H1 (cell line): ENCODE data around the gene WWP2. TPM values are rescaled to one million over a fixed set of nuclear protein-coding genes. Genes with fewer than 3 reads are reported as not detected.

Experiments used
- CTCF ChIA-PET: fragments of 300-600 bp; sonication (Branson Sonifier 250); formaldehyde crosslinking; loops from one replicate; lab custom pipeline; 2021; ENCODE audit not compliant: partially characterized antibody; lab: Charles Lee
- POLR2A ChIA-PET: fragments of 300-600 bp; sonication (Branson Sonifier 250); formaldehyde crosslinking; loops from one replicate; lab custom pipeline; 2021; ENCODE audit warnings: inconsistent platforms; ENCODE audit not compliant: partially characterized antibody; lab: Charles Lee
- DNase-seq, 2 experiments: peaks; one replicate each; pipeline versions ENCODE4 v3.0.0 to v3.0.0-alpha.2; 2010 to 2022; ENCODE audit warnings: low spot score in 2 of 2, low read depth in 1 of 2, mixed read lengths in 1 of 2
- FAIRE-seq: peaks from 2 replicates; lab custom pipeline; 2011; peaks lifted over from hg19 to GRCh38; lab: Jason Lieb, UNC
- H2AFZ ChIP-seq: 2 replicates; pipeline ENCODE4 v1.8.1; 2012; ENCODE audit warnings: low read length, inconsistent platforms
- H2AK5ac ChIP-seq: 2 replicates; pipeline ENCODE4 v1.6.1; 2013; ENCODE audit warnings: low read depth, low read length
- H2BK120ac ChIP-seq: replicated peaks from 2 replicates; pipeline ENCODE3; 2013; ENCODE audit warnings: low read depth, low read length, inconsistent platforms
- H2BK12ac ChIP-seq: 2 replicates; pipeline ENCODE4 v1.6.1; 2013; ENCODE audit warnings: low read depth, low read length
- H2BK15ac ChIP-seq: 2 replicates; pipeline ENCODE4 v1.6.1; 2013; ENCODE audit warnings: low read length
- H2BK20ac ChIP-seq: 2 replicates; pipeline ENCODE4 v1.6.1; 2013; ENCODE audit warnings: low read length
- H2BK5ac ChIP-seq: 2 replicates; pipeline ENCODE4 v1.6.1; 2013; ENCODE audit warnings: low read depth, low read length
- H3K14ac ChIP-seq: 2 replicates; pipeline ENCODE4 v1.6.1; 2013; ENCODE audit warnings: inconsistent platforms; ENCODE audit not compliant: insufficient read length
- H3K18ac ChIP-seq: 2 replicates; pipeline ENCODE4 v1.6.1; 2013; ENCODE audit warnings: low read length; ENCODE audit errors: extremely low read depth
- H3K23ac ChIP-seq: 2 replicates; pipeline ENCODE4 v1.6.1; 2013; ENCODE audit warnings: inconsistent platforms; ENCODE audit not compliant: insufficient read length
- H3K23me2 ChIP-seq: 2 replicates; pipeline ENCODE4 v1.6.1; 2013; ENCODE audit warnings: low read depth, low read length
- H3K27ac ChIP-seq: 2 replicates; pipeline ENCODE4 v1.6.1; 2011; ENCODE audit warnings: low read depth, low read length, inconsistent platforms
- H3K27me3 ChIP-seq, 4 experiments: replicated peaks in 1 of 4; 1 replicate in 1 of 4; 2 replicates in 3 of 4; pipeline versions ENCODE4 v1.6.1 to v1.8.1; 2011 to 2013; ENCODE audit warnings: low read length in 3 of 4, mild to moderate bottlenecking in 3 of 4, inconsistent platforms in 2 of 4, mixed read lengths in 2 of 4, moderate library complexity in 1 of 4; ENCODE audit not compliant: control insufficient read depth in 3 of 4, insufficient read depth in 3 of 4; ENCODE audit errors: extremely low read depth in 1 of 4
- H3K36me3 ChIP-seq, 4 experiments: 2 replicates each; pipeline versions ENCODE4 v1.6.1 to v1.8.1; 2011 to 2013; ENCODE audit warnings: mild to moderate bottlenecking in 4 of 4, low read length in 3 of 4, moderate library complexity in 2 of 4, control low read depth in 1 of 4, inconsistent platforms in 1 of 4; ENCODE audit not compliant: insufficient read depth in 4 of 4, control insufficient read depth in 2 of 4
- H3K4ac ChIP-seq: replicated peaks from 2 replicates; pipeline ENCODE3; 2013; ENCODE audit warnings: low read length, low read depth, mixed read lengths, inconsistent platforms; ENCODE audit not compliant: insufficient read length
- H3K4me1 ChIP-seq, 4 experiments: replicated peaks in 1 of 4; 1 replicate in 1 of 4; 2 replicates in 3 of 4; pipeline versions ENCODE4 v1.6.1 to v1.8.1; 2011 to 2013; ENCODE audit warnings: low read length in 3 of 4, inconsistent platforms in 2 of 4, mixed read lengths in 1 of 4; ENCODE audit not compliant: insufficient read depth in 4 of 4, control insufficient read depth in 3 of 4
- H3K4me2 ChIP-seq, 2 experiments: 2 replicates each; pipeline versions ENCODE4 v1.6.1 to v1.8.1; 2011 to 2013; ENCODE audit warnings: low read depth in 2 of 2, low read length in 2 of 2, control low read depth in 1 of 2, inconsistent platforms in 1 of 2, mild to moderate bottlenecking in 1 of 2; ENCODE audit not compliant: insufficient read depth in 1 of 2
- H3K4me3 ChIP-seq, 4 experiments: fragments of 200-600, 300-600 bp in 1 of 4; sonication (generic), shearing (Covaris generic), sonication (Bioruptor Twin) in 1 of 4; 2 replicates each; pipeline versions ENCODE4 v1.5.1 to v1.8.1; 2011 to 2016; ENCODE audit warnings: low read length in 4 of 4, low read depth in 3 of 4, control low read depth in 2 of 4, inconsistent platforms in 2 of 4, mild to moderate bottlenecking in 2 of 4, mixed read lengths in 1 of 4, moderate library complexity in 1 of 4; ENCODE audit not compliant: insufficient read depth in 2 of 4; ENCODE audit errors: extremely low read depth in 1 of 4
- H3K56ac ChIP-seq: replicated peaks from 2 replicates; pipeline ENCODE3; 2013; ENCODE audit warnings: low read depth, mild to moderate bottlenecking, mixed read lengths, low read length, inconsistent platforms; ENCODE audit not compliant: insufficient read length
- H3K79me1 ChIP-seq: 2 replicates; pipeline ENCODE4 v1.6.1; 2013; ENCODE audit warnings: low read depth, low read length, control low read depth
- H3K79me2 ChIP-seq, 2 experiments: 2 replicates each; pipeline versions ENCODE4 v1.6.1 to v1.8.1; 2012 to 2013; ENCODE audit warnings: low read length in 2 of 2, mild to moderate bottlenecking in 2 of 2, inconsistent platforms in 1 of 2; ENCODE audit not compliant: insufficient read depth in 2 of 2, control insufficient read depth in 1 of 2
- H3K9ac ChIP-seq, 4 experiments: replicated peaks in 1 of 4; 1 replicate in 1 of 4; 2 replicates in 3 of 4; pipeline versions ENCODE4 v1.6.1 to v1.8.1; 2011 to 2013; ENCODE audit warnings: low read depth in 3 of 4, low read length in 3 of 4, control low read depth in 2 of 4, mild to moderate bottlenecking in 2 of 4, moderate library complexity in 2 of 4, inconsistent platforms in 1 of 4; ENCODE audit errors: extremely low read depth in 1 of 4
- H3K9me3 ChIP-seq, 2 experiments: 2 replicates each; pipeline versions ENCODE4 v1.6.1 to v1.8.1; 2012 to 2013; ENCODE audit warnings: mild to moderate bottlenecking in 2 of 2, moderate library complexity in 2 of 2, control low read depth in 1 of 2, inconsistent platforms in 1 of 2, low read depth in 1 of 2, low read length in 1 of 2, mixed read lengths in 1 of 2; ENCODE audit not compliant: insufficient read depth in 2 of 2
- H4K20me1 ChIP-seq, 2 experiments: replicated peaks in 1 of 2; 2 replicates each; pipeline versions ENCODE3 to v1.8.1; 2011 to 2013; ENCODE audit warnings: inconsistent platforms in 2 of 2, low read length in 2 of 2, mild to moderate bottlenecking in 1 of 2; ENCODE audit not compliant: insufficient read depth in 2 of 2, control insufficient read depth in 1 of 2
- H4K5ac ChIP-seq: 2 replicates; pipeline ENCODE4 v1.6.1; 2013; ENCODE audit warnings: low read length, low read depth, mixed read lengths, inconsistent platforms; ENCODE audit not compliant: insufficient read length
- H4K8ac ChIP-seq: 2 replicates; pipeline ENCODE4 v1.8.0; 2013; ENCODE audit warnings: mild to moderate bottlenecking, moderate library complexity, low read length, inconsistent platforms; ENCODE audit not compliant: insufficient read depth; ENCODE audit errors: extremely low read depth
- H4K91ac ChIP-seq: replicated peaks from 2 replicates; pipeline ENCODE3; 2013; ENCODE audit warnings: low read length, mixed read lengths, inconsistent platforms; ENCODE audit not compliant: insufficient read length
- CEBPB ChIP-seq: IDR thresholded peaks from 2 replicates; pipeline ENCODE4 v1.6.1; 2012; ENCODE audit warnings: low read depth, low read length
- CHD1 ChIP-seq: IDR thresholded peaks from 2 replicates; pipeline ENCODE4 v1.6.1; 2012; ENCODE audit warnings: low read depth, low read length, improper control_type of control experiment
- EP300 ChIP-seq, 2 experiments: IDR thresholded peaks; 1 replicate in 1 of 2; 2 replicates in 1 of 2; pipeline ENCODE4 v1.6.1; 2011 to 2012; ENCODE audit warnings: low read depth in 2 of 2, low read length in 2 of 2, mild to moderate bottlenecking in 2 of 2, borderline replicate concordance in 1 of 2, inconsistent platforms in 1 of 2, moderate library complexity in 1 of 2
- KDM1A ChIP-seq: fragments of 200-600, 300-600 bp; sonication (generic); IDR thresholded peaks from 2 replicates; pipeline ENCODE4 v1.7.1; 2016; ENCODE audit warnings: mild to moderate bottlenecking, low read length, borderline replicate concordance
- NRF1 ChIP-seq: IDR thresholded peaks from 2 replicates; pipeline ENCODE4 v1.6.1; 2011; ENCODE audit warnings: mild to moderate bottlenecking, low read depth, low read length, improper control_type of control experiment
- RBBP5 ChIP-seq: IDR thresholded peaks from 2 replicates; pipeline ENCODE4 v1.7.1; 2012; ENCODE audit warnings: low read depth, mild to moderate bottlenecking, inconsistent platforms, low read length, moderate library complexity, borderline replicate concordance
- SIN3A ChIP-seq, 2 experiments: IDR thresholded peaks in 1 of 2; conservative IDR thresholded peaks in 1 of 2; 2 replicates each; pipeline ENCODE4 v1.6.1; 2011 to 2012; ENCODE audit warnings: low read length in 2 of 2, improper control_type of control experiment in 1 of 2, low read depth in 1 of 2, mild to moderate bottlenecking in 1 of 2
- SUZ12 ChIP-seq: fragments of 200-600 bp; sonication (generic); IDR thresholded peaks from 2 replicates; pipeline ENCODE4 v1.6.1; 2012; ENCODE audit warnings: mild to moderate bottlenecking, inconsistent platforms, low read length, moderate library complexity, mixed read lengths
- TAF1 ChIP-seq: IDR thresholded peaks from 2 replicates; pipeline ENCODE4 v1.6.1; 2011; ENCODE audit warnings: mild to moderate bottlenecking, low read depth, low read length
- TAF7 ChIP-seq: optimal IDR thresholded peaks from 2 replicates; pipeline ENCODE3; 2011; ENCODE audit warnings: low read depth, mild to moderate bottlenecking, inconsistent platforms, low read length, moderate library complexity, borderline replicate concordance
- WGBS, 2 experiments: shearing (Covaris generic) in 1 of 2; methylation state at CpG; one replicate each; pipeline versions ENCODE4 v1.1.6 to v1.1.7; 2013 to 2015; ENCODE audit warnings: low lambda C conversion rate in 2 of 2, mixed read lengths in 2 of 2, inconsistent platforms in 1 of 2, low coverage in 1 of 2, missing lambda C conversion rate in 1 of 2; ENCODE audit not compliant: insufficient replicate concordance in 2 of 2, insufficient coverage in 1 of 2, insufficient read length in 1 of 2; ENCODE audit errors: extremely low coverage in 1 of 2, missing lambda C conversion rate in 1 of 2; 5-methylcytosine and 5-hydroxymethylcytosine counted together
- polyA plus RNA-seq, 7 experiments: library from polyadenylated mRNA; depleted of rRNA in 3 of 7; stranded (reverse) in 5 of 7; unstranded in 2 of 7; fragments of >200 nt in 5 of 7; fragments of 200-250 nt in 2 of 7; gene quantifications; 1 replicate in 5 of 7; 2 replicates in 1 of 7; 4 replicates in 1 of 7; pipeline versions ENCODE4 v1.2.1 to v1.2.3, GENCODE V29; 2011 to 2013; ENCODE audit warnings: missing spikeins in 2 of 7, mixed read lengths in 2 of 7
- total RNA-seq: library from RNA; stranded (reverse); fragmentation: NEBNext Ultra II Directional; extraction: Animal tissue kit (Norgen Biotek cat#: 25700); gene quantifications from 2 replicates; pipeline ENCODE4 v1.2.1, GENCODE V29; 2021
- TF ChIP-seq, protein P1 (sequence below): IDR thresholded peaks from 2 replicates; pipeline ENCODE4 v1.6.1; 2012; ENCODE audit warnings: inconsistent platforms

The WWP2 gene
- total and polyA plus RNA-seq, 2 of the 8 experiments (the other 6 are each of a cell fraction or from before 2014, with no cell fraction given): 14.1 to 42.2 TPM

DNA sequence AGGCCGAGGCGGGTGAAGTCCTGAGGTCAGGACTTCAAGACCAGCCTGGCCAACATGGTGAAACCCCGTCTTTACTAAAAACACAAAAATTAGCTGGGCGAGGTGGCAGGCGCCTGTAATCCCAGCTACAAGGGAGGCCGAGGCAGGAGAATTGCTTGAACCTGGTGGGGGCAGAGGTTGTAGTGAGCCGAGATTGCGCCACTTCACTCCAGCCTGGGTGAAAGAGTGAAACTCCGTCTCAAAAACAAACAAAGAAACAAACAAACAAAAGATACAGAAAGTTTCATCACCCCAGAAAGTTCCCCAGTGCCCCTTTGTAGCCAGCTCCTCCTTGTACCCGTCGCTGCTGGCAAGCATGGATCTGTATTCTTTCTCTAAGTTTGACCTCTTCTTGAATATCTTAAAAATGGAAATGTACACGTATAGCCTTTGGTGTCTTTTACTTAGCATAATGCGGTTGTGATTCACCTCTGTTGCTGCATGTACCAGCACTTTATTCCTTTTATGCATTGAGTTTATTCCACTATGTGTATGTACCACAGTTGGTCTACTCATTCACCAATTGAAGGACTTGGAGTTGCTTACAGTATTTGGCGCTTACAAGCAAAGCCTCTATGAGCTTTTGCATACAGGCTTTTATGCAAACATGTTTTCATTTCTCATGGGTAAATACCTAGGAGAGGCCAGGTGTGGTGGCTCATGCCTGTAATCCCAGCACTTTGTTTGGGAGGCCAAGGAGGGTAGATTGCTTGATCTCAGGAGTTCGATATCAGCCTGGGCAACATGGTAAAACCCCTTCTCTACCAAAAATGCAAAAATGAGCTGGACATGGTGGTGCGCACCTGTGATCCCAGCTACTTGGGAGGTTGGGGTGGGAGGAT, 101.5 kb downstream of the WWP2 start:
- no peak overlapping the region for H4K91ac ChIP-seq
- H3K9ac ChIP-seq: no peak overlapping the region
- no peak overlapping the region for H2AK5ac ChIP-seq
- no peak overlapping the region for H3K18ac ChIP-seq
- H3K14ac ChIP-seq: no peak overlapping the region
- no peak overlapping the region for H3K4ac ChIP-seq
- H3K4me2 ChIP-seq: no peak overlapping the region
- H2AFZ ChIP-seq: no peak overlapping the region
- no peaks in the 10 kb centered on the region; the same call in 1 of the 2 replicates for H3K23me2 ChIP-seq
- no peaks in the 10 kb centered on the region for H4K20me1 ChIP-seq
- no peak for DNase-seq
- no peaks in the 10 kb centered on the region; the same call in 1 of the 2 replicates for H3K79me1 ChIP-seq
- no peaks in the 10 kb centered on the region; a peak in 1 of 8 replicates for H3K36me3 ChIP-seq
- H3K9me3 ChIP-seq: no peaks in the 10 kb centered on the region
- H3K27me3 ChIP-seq: no peaks in the 10 kb centered on the region
- CTCF ChIA-PET: interaction anchor here (1.0 to 8.4 kb wide), 3 partner anchors 22 to 68 kb away, joined by 3 to 54 read pairs (median 7); no protein-coding TSS in a partner anchor
- H3K27ac ChIP-seq: no peak overlapping the region
- H2BK12ac ChIP-seq: no peak overlapping the region
- POLR2A ChIA-PET: no interaction called here
- no peaks in the 10 kb centered on the region for H3K79me2 ChIP-seq
- H4K5ac ChIP-seq: no peak overlapping the region
- H2BK20ac ChIP-seq: no peak overlapping the region
- WGBS, 2 experiments: 92% methylated on average over 16 of the region's 16 CpGs; no CpG with 5 or more reads in 1 of the 2 experiments
- no peak overlapping the region for H3K23ac ChIP-seq
- H2BK120ac ChIP-seq: no peak overlapping the region
- H2BK5ac ChIP-seq: no peak overlapping the region
- no peak overlapping the region for H3K56ac ChIP-seq
- no peak overlapping the region for H3K4me3 ChIP-seq
- TF ChIP-seq, protein P1, sequence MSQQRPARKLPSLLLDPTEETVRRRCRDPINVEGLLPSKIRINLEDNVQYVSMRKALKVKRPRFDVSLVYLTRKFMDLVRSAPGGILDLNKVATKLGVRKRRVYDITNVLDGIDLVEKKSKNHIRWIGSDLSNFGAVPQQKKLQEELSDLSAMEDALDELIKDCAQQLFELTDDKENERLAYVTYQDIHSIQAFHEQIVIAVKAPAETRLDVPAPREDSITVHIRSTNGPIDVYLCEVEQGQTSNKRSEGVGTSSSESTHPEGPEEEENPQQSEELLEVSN: no peak
- no peak for TF ChIP-seq EP300 (IDR thresholded peaks at IDR 0.05; ENCODE audit: borderline replicate concordance in 1 of 2, low read depth in 2 of 2, low read length in 2 of 2)
- TF ChIP-seq CEBPB: no peak
- no peak for TF ChIP-seq SIN3A (conservative IDR thresholded peaks at IDR 0.05 in 1 of 2, IDR thresholded peaks at IDR 0.05 in 1 of 2; ENCODE audit: low read depth in 1 of 2, low read length in 2 of 2)
- TF ChIP-seq TAF1: no peak
- TF ChIP-seq NRF1: no peak
- no peak for TF ChIP-seq RBBP5
- no peak for TF ChIP-seq SUZ12
- no peak for TF ChIP-seq TAF7
- no peak for TF ChIP-seq KDM1A
- no peak for TF ChIP-seq CHD1
- TF ChIP-seq, all 59 proteins: peak for 0
- FAIRE-seq: no peak
- H4K8ac ChIP-seq: no peak overlapping the region
- no peak overlapping the region for H2BK15ac ChIP-seq
- no peaks in the 10 kb centered on the region for H3K4me1 ChIP-seq
